WERI-Rb-1 (cell line): ENCODE data around the gene TENM4.

ENCODE experiments used
- DNase-seq: peaks from one replicate; pipeline ENCODE4 v3.0.0-alpha.2; 2020
- H3K27ac ChIP-seq: fragments of 250-450 bp; sonication (Bioruptor Pico); 2 replicates; pipeline ENCODE4 v1.5.1; 2020; ENCODE audit warnings: mild to moderate bottlenecking, moderate library complexity
- H3K27me3 ChIP-seq: fragments of 250-450 bp; sonication (Bioruptor Pico); 2 replicates; pipeline ENCODE4 v1.5.1; 2021; ENCODE audit warnings: mild to moderate bottlenecking, low read depth, moderate library complexity; ENCODE audit not compliant: insufficient read depth, severe bottlenecking
- H3K36me3 ChIP-seq: fragments of 250-450 bp; sonication (Bioruptor Pico); 2 replicates; pipeline ENCODE4 v1.5.1; 2020; ENCODE audit warnings: mild to moderate bottlenecking, moderate library complexity
- H3K4me3 ChIP-seq: 2 replicates; pipeline ENCODE4 v1.5.1; 2011; ENCODE audit warnings: low read depth, mild to moderate bottlenecking, control low read depth, low read length
- H3K9me3 ChIP-seq: fragments of 250-450 bp; sonication (Bioruptor Pico); 2 replicates; pipeline ENCODE4 v1.5.1; 2021; ENCODE audit warnings: mild to moderate bottlenecking, moderate library complexity; ENCODE audit not compliant: severe bottlenecking
- TF ChIP-seq, protein P1 (sequence below): IDR thresholded peaks from 2 replicates; pipeline ENCODE4 v1.5.1; 2011; ENCODE audit warnings: low read depth, mild to moderate bottlenecking, control low read depth, inconsistent platforms, low read length

Gene TENM4

DNA sequence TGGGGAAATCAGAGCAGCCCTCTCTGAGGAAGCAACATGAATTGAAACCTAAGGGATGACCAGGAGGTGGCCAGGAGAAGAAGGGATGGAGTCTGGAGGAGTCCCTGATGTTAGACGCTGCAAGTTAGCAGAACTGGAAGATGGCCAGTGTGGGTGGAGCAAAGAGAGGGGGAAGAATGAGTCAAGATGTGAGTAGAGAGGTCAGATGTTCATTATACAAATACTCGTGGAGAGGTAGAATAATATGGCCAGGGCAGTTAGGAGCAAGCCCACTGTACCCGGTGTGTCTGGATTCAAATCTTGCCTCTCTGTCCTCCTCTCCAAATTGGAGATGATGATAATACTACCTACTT lies 242.0 kb downstream of the TENM4 start:
- Histone ChIP-seq H3K27ac (no peak overlapping the region), H3K36me3 (no peaks in the 10 kb centered on the region), H3K4me3 (no peak overlapping the region), H3K9me3 (no peaks in the 10 kb centered on the region), H3K27me3 (no peaks in the 10 kb centered on the region)
- TF ChIP-seq, protein P1, sequence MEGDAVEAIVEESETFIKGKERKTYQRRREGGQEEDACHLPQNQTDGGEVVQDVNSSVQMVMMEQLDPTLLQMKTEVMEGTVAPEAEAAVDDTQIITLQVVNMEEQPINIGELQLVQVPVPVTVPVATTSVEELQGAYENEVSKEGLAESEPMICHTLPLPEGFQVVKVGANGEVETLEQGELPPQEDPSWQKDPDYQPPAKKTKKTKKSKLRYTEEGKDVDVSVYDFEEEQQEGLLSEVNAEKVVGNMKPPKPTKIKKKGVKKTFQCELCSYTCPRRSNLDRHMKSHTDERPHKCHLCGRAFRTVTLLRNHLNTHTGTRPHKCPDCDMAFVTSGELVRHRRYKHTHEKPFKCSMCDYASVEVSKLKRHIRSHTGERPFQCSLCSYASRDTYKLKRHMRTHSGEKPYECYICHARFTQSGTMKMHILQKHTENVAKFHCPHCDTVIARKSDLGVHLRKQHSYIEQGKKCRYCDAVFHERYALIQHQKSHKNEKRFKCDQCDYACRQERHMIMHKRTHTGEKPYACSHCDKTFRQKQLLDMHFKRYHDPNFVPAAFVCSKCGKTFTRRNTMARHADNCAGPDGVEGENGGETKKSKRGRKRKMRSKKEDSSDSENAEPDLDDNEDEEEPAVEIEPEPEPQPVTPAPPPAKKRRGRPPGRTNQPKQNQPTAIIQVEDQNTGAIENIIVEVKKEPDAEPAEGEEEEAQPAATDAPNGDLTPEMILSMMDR: no peak
- DNase-seq: no peak

DNA sequence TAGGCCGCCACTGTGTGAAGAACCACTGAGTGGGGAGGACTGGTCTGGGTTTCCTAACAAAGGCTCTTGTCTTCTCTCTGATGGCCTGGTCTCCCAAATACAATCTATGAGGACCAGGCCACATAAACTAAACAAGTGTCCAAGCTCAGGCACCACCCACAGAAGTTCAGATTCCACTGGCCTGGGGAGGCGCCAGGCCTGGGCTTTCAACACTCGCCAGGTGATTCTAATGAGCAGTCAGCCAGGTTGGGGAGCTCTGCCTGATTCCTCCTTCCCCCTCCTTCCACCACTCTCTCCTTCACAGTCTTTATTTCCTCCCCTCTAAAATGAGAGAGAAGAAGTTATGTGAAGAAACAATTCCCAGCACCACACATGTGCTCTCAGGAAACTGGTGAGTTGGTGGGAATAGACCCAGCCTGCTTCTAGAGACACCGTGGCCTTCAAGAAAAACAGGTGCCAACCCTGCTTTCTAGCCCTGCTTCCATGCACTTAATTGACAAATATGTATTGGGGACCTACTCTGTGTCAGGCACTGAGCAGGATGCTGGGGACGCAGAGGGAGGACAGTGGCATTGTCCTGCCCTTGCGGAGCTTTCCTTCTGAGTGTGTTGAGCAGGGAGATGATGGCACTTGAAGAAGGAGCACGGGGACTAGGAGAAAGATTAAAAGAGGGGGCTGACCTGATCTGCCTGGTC lies 242.5 kb downstream of the TENM4 start:
- TF ChIP-seq, protein P1: no peak

DNA sequence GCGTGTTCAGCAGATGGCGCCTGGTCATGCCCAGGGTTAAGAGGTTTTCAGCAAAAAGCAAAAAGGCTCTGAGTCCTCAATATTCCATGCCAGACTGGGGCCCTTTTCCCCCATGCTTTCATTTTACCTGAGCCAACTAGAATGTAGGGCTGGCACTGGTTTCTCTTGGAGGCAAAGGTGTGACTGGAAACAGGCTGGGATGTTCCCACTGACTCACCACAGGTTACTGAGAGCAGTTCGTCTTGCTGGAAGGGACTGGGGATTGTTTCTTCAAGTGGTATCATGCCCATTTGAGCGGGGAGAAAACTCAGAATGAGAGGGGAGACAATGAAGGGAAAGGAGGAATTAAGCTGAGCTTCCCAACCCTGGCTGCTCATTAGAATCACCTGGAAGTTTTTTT lies 243.9 kb downstream of the TENM4 start:
- TF ChIP-seq, protein P1: no peak
- no peaks in the 10 kb centered on the region for H3K9me3 ChIP-seq
- DNase-seq: no peak
- no peaks in the 10 kb centered on the region for H3K36me3 ChIP-seq
- H3K27ac ChIP-seq: no peak overlapping the region
- no peak overlapping the region for H3K4me3 ChIP-seq
- H3K27me3 ChIP-seq: no peaks in the 10 kb centered on the region

More for the DNA sequence above, 242.5 kb downstream of the TENM4 start:
- H3K27ac ChIP-seq: no peak overlapping the region
- H3K4me3 ChIP-seq: no peak overlapping the region
- H3K9me3 ChIP-seq: no peaks in the 10 kb centered on the region
- no peak for DNase-seq
- no peaks in the 10 kb centered on the region for H3K27me3 ChIP-seq
- H3K36me3 ChIP-seq: no peaks in the 10 kb centered on the region

DNA sequence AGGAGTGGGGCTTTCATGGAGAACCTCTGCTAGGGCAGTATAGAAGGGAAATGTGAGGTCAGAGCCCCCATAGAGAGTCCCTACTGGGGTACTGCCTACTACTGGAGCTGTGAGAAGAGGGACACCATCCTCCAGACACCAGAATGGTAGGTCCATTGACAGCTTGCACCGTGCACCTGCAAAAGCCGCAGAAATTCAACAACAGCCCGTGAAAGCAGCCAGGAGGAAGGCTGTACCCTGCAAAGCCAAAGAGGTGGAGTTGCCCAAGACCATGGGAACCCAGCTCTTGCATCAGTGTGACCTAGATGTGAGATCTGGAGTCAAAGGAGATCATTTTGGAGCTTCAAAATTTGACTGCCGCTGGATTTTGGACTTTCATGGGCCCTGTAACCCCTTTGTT lies 245.6 kb downstream of the TENM4 start:
- H3K9me3 ChIP-seq: no peaks in the 10 kb centered on the region
- DNase-seq: no peak
- H3K36me3 ChIP-seq: no peaks in the 10 kb centered on the region
- H3K27me3 ChIP-seq: no peaks in the 10 kb centered on the region
- TF ChIP-seq, protein P1: no peak
- no peak overlapping the region for H3K27ac ChIP-seq
- no peak overlapping the region for H3K4me3 ChIP-seq

DNA sequence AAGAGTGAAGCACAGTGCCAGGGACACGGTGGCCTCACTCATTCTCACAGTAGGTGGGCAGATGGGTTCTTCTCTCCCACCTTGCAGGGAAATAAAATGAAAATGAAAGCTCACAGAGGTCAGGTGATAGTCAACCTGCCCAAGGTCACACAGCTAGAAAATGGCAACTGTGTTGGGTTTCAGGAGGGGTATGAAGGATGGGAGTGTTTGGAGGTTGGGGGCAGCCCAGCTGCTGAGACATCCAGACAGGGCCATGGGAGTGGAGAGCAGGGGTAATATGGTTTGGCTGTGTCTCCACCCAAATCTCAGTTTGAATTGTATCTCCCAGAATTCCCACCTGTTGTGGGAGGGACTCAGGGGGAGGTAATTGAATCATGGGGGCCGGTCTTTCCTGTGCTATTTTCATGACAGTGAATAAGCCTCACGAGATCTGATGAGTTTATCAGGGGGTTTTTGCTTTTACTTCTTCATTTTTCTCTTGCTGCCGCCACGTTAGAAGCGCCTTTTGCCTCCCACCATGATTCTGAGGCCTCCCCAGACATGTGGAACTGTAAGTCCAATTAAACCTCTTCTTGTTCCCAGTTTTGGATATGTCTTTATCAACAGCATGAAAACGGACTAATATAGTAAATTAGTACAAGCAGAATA lies 247.0 kb downstream of the TENM4 start:
- no peaks in the 10 kb centered on the region for H3K9me3 ChIP-seq

More for the DNA sequence above, 247.0 kb downstream of the TENM4 start:
- Histone ChIP-seq H3K27ac (no peak overlapping the region), H3K4me3 (no peak overlapping the region), H3K36me3 (no peaks in the 10 kb centered on the region), H3K27me3 (no peaks in the 10 kb centered on the region)
- TF ChIP-seq, protein P1: no peak
- no peak for DNase-seq
